ENCODE results near the gene MAGEE2. TPM values are rescaled to one million over a fixed set of nuclear protein-coding genes. Genes with fewer than 3 reads are reported as not detected.

The MAGEE2 gene, protein sequence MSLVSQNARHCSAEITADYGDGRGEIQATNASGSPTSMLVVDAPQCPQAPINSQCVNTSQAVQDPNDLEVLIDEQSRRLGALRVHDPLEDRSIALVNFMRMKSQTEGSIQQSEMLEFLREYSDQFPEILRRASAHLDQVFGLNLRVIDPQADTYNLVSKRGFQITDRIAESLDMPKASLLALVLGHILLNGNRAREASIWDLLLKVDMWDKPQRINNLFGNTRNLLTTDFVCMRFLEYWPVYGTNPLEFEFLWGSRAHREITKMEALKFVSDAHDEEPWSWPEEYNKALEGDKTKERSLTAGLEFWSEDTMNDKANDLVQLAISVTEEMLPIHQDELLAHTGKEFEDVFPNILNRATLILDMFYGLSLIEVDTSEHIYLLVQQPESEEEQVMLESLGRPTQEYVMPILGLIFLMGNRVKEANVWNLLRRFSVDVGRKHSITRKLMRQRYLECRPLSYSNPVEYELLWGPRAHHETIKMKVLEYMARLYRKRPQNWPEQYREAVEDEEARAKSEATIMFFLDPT
- total RNA-seq, result not detected in 2 replicates

GRCh38 chrX:75784680-75785491 is at the start of gene MAGEE2:
MAGEE2 (minus strand) TSS chrX:75785254; CDS start chrX:75785051, 203 bp downstream.

Data from hair follicle dermal papilla cell (primary cell).